NK-92 (cell line): Measurements from ENCODE around the gene FCAMR.

ENCODE experiments used
- DNase-seq: peaks from one replicate; lab custom pipeline; 2025; ENCODE audit not compliant: unreplicated experiment; lab: John Stamatoyannopoulos, UW

FCAMR gene

GRCh38 chr1:206998816-206999215 lies 28.6 kb upstream of the FCAMR start:
- no peak for DNase-seq

- no peak for DNase-seq
Measured at GRCh38 chr1:206992790-206993189, 22.5 kb upstream of the FCAMR start.

- no peak for DNase-seq
Measured at GRCh38 chr1:206987873-206988272, 17.6 kb upstream of the FCAMR start.

- no peak for DNase-seq
Measured at GRCh38 chr1:206986885-206987284, 16.6 kb upstream of the FCAMR start.

- DNase-seq = no peak
Measured at GRCh38 chr1:206986402-206986801, 16.1 kb upstream of the FCAMR start.

- no peak for DNase-seq
Measured at GRCh38 chr1:206985162-206985749, 15.0 kb upstream of the FCAMR start.

- DNase-seq = no peak
Measured at GRCh38 chr1:206982216-206982615, 12.0 kb upstream of the FCAMR start.

GRCh38 chr1:206979379-206980043 lies 9.3 kb upstream of the FCAMR start:
- no peak for DNase-seq

- DNase-seq = no peak
Measured at GRCh38 chr1:206978259-206978658, 8.0 kb upstream of the FCAMR start.

- DNase-seq = no peak
Measured at GRCh38 chr1:206975306-206975705, 5.0 kb upstream of the FCAMR start.

- no peak for DNase-seq
Measured at GRCh38 chr1:206974140-206974539, 3.9 kb upstream of the FCAMR start.

- DNase-seq = no peak
Measured at GRCh38 chr1:206972728-206973127, 2.5 kb upstream of the FCAMR start.

- DNase-seq = no peak
Measured at GRCh38 chr1:206971029-206971655, 882 bp upstream of the FCAMR start.

GRCh38 chr1:206969090-206969489 lies 1.2 kb downstream of the FCAMR start:
- DNase-seq = no peak

GRCh38 chr1:206967096-206967849 lies 3.0 kb downstream of the FCAMR start:
- no peak for DNase-seq

- DNase-seq = no peak
Measured at GRCh38 chr1:206965781-206966180, 4.5 kb downstream of the FCAMR start.

- no peak for DNase-seq
Measured at GRCh38 chr1:206963740-206964139, 6.5 kb downstream of the FCAMR start.

GRCh38 chr1:206963119-206963712 lies 7.0 kb downstream of the FCAMR start:
- DNase-seq = no peak

GRCh38 chr1:206962272-206962671 lies 8.0 kb downstream of the FCAMR start:
- no peak for DNase-seq

GRCh38 chr1:206961668-206962067 lies 8.6 kb downstream of the FCAMR start:
- no peak for DNase-seq

- no peak for DNase-seq
Measured at GRCh38 chr1:206960676-206961386, 9.4 kb downstream of the FCAMR start.
